Stimulated activated CD4-positive, alpha-beta T cell treated with anti-CD3 and anti-CD28 coated beads, TNF-alpha, amount 100 ng/mL, for 24 hours (primary cell): ENCODE results near the gene GMNN.

ENCODE experiments used
- DNase-seq, 3 experiments: peaks; one replicate each; pipeline ENCODE4 v3.0.0-alpha.2; 2020; ENCODE audit warnings: low read depth in 3 of 3

GMNN gene

GRCh38 chr6:24807584-24807983 lies 32.8 kb downstream of the GMNN start:
- DNase-seq = no peak

- DNase-seq = no peak
These were observed 35.0 kb downstream of the GMNN start for GRCh38 chr6:24809728-24810127.

- no peak for DNase-seq
These were observed 43.6 kb downstream of the GMNN start for GRCh38 chr6:24818346-24818745.

- no peak for DNase-seq
These were observed 47.2 kb downstream of the GMNN start for GRCh38 chr6:24821860-24822444.

GRCh38 chr6:24822696-24823095 lies 48.0 kb downstream of the GMNN start:
- DNase-seq = no peak

- DNase-seq = no peak
These were observed 48.4 kb downstream of the GMNN start for GRCh38 chr6:24823185-24823584.

GRCh38 chr6:24824142-24824938 lies 49.6 kb downstream of the GMNN start:
- DNase-seq = no peak

- DNase-seq = no peak
These were observed 50.4 kb downstream of the GMNN start for GRCh38 chr6:24825130-24825630.

- DNase-seq = no peak
These were observed 52.4 kb downstream of the GMNN start for GRCh38 chr6:24827162-24827561.

GRCh38 chr6:24827970-24828369 lies 53.2 kb downstream of the GMNN start:
- no peak for DNase-seq

- no peak for DNase-seq
These were observed 54.9 kb downstream of the GMNN start for GRCh38 chr6:24829657-24830056.

GRCh38 chr6:24831771-24832716 lies 57.3 kb downstream of the GMNN start:
- DNase-seq = no peak

GRCh38 chr6:24832794-24833193 lies 58.1 kb downstream of the GMNN start:
- DNase-seq = no peak

- DNase-seq = no peak
These were observed 59.1 kb downstream of the GMNN start for GRCh38 chr6:24833711-24834386.
